GM12801 (cell line): Measurements from ENCODE around the gene LRRC28.

Experiments
- CTCF ChIP-seq: IDR thresholded peaks from one replicate; pipeline ENCODE4 v1.5.1; 2011; ENCODE audit warnings: control low read depth; ENCODE audit not compliant: insufficient read length; ENCODE audit errors: extremely low read depth

Gene LRRC28

GRCh38 chr15:99427668-99428361 lies 176.5 kb downstream of the LRRC28 start:
- TF ChIP-seq CTCF = no peak

GRCh38 chr15:99429681-99430081 lies 178.4 kb downstream of the LRRC28 start:
- TF ChIP-seq CTCF = no peak

- TF ChIP-seq CTCF = no peak
Observed at GRCh38 chr15:99430881-99431401, 179.7 kb downstream of the LRRC28 start.

- no peak for TF ChIP-seq CTCF
Observed at GRCh38 chr15:99431661-99432091, 180.4 kb downstream of the LRRC28 start.

DNA sequence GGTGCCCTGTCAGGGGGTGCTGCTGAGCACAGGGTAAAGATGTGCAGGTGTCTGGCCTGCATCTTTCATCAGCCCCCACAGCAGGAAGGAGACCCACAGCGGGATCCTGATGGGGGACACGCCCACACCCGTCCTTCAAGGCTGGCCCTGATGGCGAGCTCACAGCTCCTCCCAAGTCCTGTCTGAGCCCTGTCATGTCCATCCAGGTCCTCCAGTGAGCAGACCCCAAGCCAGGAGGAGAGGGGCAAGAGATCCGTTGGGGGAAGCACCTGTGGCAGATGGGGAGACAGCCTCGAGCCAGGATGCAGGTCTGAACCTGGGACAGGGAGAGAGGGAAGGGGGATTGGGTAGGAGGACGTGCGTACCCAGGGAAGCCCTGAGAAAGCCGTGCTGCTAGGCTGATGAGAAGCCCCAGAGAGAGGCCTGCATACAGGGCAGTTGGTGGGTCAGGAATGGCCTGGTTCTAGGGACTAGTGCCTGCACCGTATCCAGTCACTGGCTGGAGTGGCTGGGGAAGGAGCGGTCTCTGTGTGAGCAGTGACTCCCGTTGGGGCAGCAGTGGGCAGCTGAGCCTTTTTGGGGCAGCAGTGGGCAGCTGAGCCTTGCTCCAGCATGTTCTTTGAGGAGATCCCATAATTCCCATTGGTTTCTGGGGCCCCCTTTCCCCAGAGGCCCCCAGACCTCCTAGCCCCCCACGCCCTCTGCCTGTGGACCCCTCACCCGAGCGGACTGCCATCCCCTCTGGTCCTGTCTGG lies 181.2 kb downstream of the LRRC28 start:
- no peak for TF ChIP-seq CTCF

DNA sequence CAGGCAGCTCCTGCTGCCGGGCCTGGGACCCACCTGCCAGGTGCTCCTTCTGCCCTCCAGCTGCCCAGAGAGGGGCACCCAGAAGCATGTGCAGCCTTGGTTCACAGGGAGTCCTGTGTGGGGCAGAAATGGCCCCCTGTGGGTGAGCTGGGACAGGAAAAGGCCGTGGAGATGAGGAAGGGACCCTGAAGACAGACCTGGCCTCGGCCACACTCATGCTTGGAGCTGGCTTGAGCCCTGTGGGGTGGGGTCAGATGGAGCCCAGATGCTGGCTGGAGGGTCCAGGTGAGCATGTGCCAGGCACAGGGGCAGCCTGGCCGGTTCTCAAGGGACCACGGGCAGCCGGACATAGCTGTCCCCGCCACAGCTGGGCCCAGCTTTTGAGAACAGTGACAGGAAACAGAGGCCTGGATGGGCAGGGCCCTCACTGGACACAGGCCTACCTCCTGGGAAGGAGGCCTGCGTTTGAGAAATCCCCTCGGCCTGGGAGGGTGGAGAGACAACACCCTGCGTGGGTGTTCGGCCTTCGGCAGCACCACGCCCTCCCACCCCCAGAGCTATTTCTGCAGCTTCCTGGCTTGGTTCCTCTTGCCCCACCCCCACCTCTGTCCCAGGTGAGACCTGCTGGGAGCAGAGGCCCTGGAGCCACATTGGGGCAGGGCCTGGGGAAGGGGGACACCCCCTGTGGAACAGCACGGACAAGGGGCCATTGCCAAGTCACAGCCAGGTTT lies 181.9 kb downstream of the LRRC28 start:
- no peak for TF ChIP-seq CTCF
